ENCODE data around the gene ERVW-1. TPM values are rescaled to one million over a fixed set of nuclear protein-coding genes. Genes with fewer than 3 reads are reported as not detected.

Gene ERVW-1
- total and polyA plus RNA-seq, 2 of the 13 experiments (the other 11 are each of a cell fraction or from before 2014, with no cell fraction given), result not detected

- peak; percentile 52; the same call in 1 of the 2 replicates for TF ChIP-seq ZBTB38 (CRISPR knock-in tag; IDR thresholded peaks at IDR 0.05)
- peak; percentile 45; the same call in 1 of the 2 replicates for TF ChIP-seq ZSCAN21 (CRISPR knock-in tag; IDR thresholded peaks at IDR 0.05; ENCODE audit: borderline replicate concordance)
- no peak for TF ChIP-seq HNF1A (IDR thresholded peaks at IDR 0.05; ENCODE audit: low read depth)
- TF ChIP-seq HNF1A (CRISPR knock-in tag; IDR thresholded peaks at IDR 0.05; ENCODE audit: borderline replicate concordance), result peak; percentile 59; the same call in 1 of the 2 replicates
- peak; percentile 73; the same call in 1 of the 2 replicates for TF ChIP-seq ZNF296 (CRISPR knock-in tag; conservative IDR thresholded peaks at IDR 0.05)
- no peak for TF ChIP-seq ZNF326 (CRISPR knock-in tag; IDR thresholded peaks at IDR 0.05; ENCODE audit: borderline replicate concordance)
- TF ChIP-seq ZKSCAN5 (CRISPR knock-in tag; IDR thresholded peaks at IDR 0.05), result no peak
- no peak for TF ChIP-seq TARDBP (CRISPR knock-in tag; IDR thresholded peaks at IDR 0.05)
- no peak for TF ChIP-seq MBD4 (IDR thresholded peaks at IDR 0.05; ENCODE audit: borderline replicate concordance, low read length)
- TF ChIP-seq PRDM15 (CRISPR knock-in tag; IDR thresholded peaks at IDR 0.05), result peak; percentile 57; the same call in 1 of the 2 replicates
- TF ChIP-seq ZNF616 (CRISPR knock-in tag; IDR thresholded peaks at IDR 0.05; ENCODE audit: low read depth), result no peak
- peak; percentile 64 for TF ChIP-seq TEAD3 (CRISPR knock-in tag; optimal IDR thresholded peaks at IDR 0.05; ENCODE audit: borderline replicate concordance)
- 0 out of 2 replicates have a peak, but pooled peaks have one; percentile 39 for TF ChIP-seq ZNF503 (CRISPR knock-in tag; IDR thresholded peaks at IDR 0.05)
- no peak for TF ChIP-seq ATF1 (CRISPR knock-in tag; IDR thresholded peaks at IDR 0.05)
- TF ChIP-seq HDAC2 (CRISPR knock-in tag; IDR thresholded peaks at IDR 0.05), result peak; percentile 52; the same call in 1 of the 2 replicates
- TF ChIP-seq MLX (CRISPR knock-in tag; IDR thresholded peaks at IDR 0.05), result no peak
- no peak for TF ChIP-seq ZBTB37 (CRISPR knock-in tag; IDR thresholded peaks at IDR 0.05)
Observed at GRCh38 chr7:92447345-92448204, 30.2 kb downstream of the ERVW-1 start, which contains the start of gene GATAD1 (continued).
